Adrenal gland (tissue), 12 donors: ENCODE results near the gene CLIC4. TPM values are rescaled to one million over a fixed set of nuclear protein-coding genes. Genes with fewer than 3 reads are reported as not detected.
A peak's percentile ranks its signal among the peaks of the same experiment; 100 is the strongest.
"Not testable (repeated sequence)": the region's sequence is repeated elsewhere in the genome, so short reads cannot be mapped to it uniquely, and the experiment has no call there.

Experiments
- DNase-seq, 7 donors: peaks; one replicate each; pipeline ENCODE4 v3.0.0-alpha.2; 2019 to 2020
- H3K27ac ChIP-seq, 5 donors: fragments of 200-600 bp; sonication (generic) in 4 of 5; 1 replicate in 3 of 5; 2 replicates in 2 of 5; pipeline versions ENCODE4 v1.5.1 to v1.8.0; 2016 to 2020; ENCODE audit warnings: mild to moderate bottlenecking in 1 of 5
- H3K27me3 ChIP-seq: fragments of 200-600 bp; 2 replicates; pipeline ENCODE4 v1.8.0; 2021
- H3K36me3 ChIP-seq, 2 donors: fragments of 200-600 bp; replicated peaks in 1 of 2; 1 replicate in 1 of 2; 2 replicates in 1 of 2; pipeline versions ENCODE4 v1.5.1 to v1.8.0; 2018 to 2022
- H3K4me1 ChIP-seq, 2 donors: fragments of 200-600 bp; replicated peaks in 1 of 2; 1 replicate in 1 of 2; 2 replicates in 1 of 2; pipeline versions ENCODE4 v1.5.1 to v1.8.0; 2018 to 2021
- H3K4me3 ChIP-seq, 4 donors: fragments of 200-600 bp; sonication (generic) in 3 of 4; one replicate each; pipeline ENCODE4 v1.5.1; 2016 to 2018
- H3K9me3 ChIP-seq, 3 donors: fragments of 200-600 bp; sonication (generic) in 1 of 3; replicated peaks in 1 of 3; 1 replicate in 2 of 3; 2 replicates in 1 of 3; pipeline versions ENCODE4 v1.5.1 to v1.8.0; 2016 to 2021
- POLR2A ChIP-seq, 2 donors: fragments of 450-650 bp; IDR thresholded peaks; one replicate each; pipeline ENCODE4 v1.6.1; 2017; ENCODE audit warnings: antibody characterized with exemption in 2 of 2, mild to moderate bottlenecking in 2 of 2, moderate library complexity in 1 of 2
- WGBS, 4 donors: extraction: QIAGEN DNeasy Blood & Tissue Kit in 2 of 4; methylation state at CpG; one replicate each; pipeline versions ENCODE4 v1.1.5 to v1.1.7; 2013 to 2017; 5-methylcytosine and 5-hydroxymethylcytosine counted together
- intact Hi-C, 2 donors: fragments of 100-400 bp; cut with DNase I; formaldehyde crosslinking; loops; one replicate each; pipeline versions ENCODE4 v1.14.1 to v1.15.0; 2022 to 2023
- polyA plus RNA-seq, 3 donors: library from polyadenylated mRNA; stranded (reverse); fragments of 200-250 nt in 2 of 3; fragments of 350-450 nt in 1 of 3; fragmentation: Illumina TruSeq in 1 of 3; extraction: RNeasy Lipid Tissue Mini Kit (QIAGEN cat#74804) in 1 of 3; gene quantifications; one replicate each; pipeline ENCODE4 v1.2.3, GENCODE V29; 2013 to 2014
- total RNA-seq, 9 donors: library from RNA; depleted of rRNA in 4 of 9; stranded (reverse); fragments of >200 nt in 4 of 9; fragments of 120-200 nt in 1 of 9; fragmentation: NEBNext Ultra II Directional in 1 of 9; extraction: Animal tissue kit (Norgen Biotek cat#: 25700) in 1 of 9; gene quantifications; one replicate each; pipeline versions ENCODE4 v1.1.0 to v1.2.4, GENCODE V29; 2013 to 2023
- TF ChIP-seq, protein P1 (sequence below), 6 experiments: fragments of 450-650 bp in 4 of 6; fragments of 200-600 bp in 2 of 6; sonication (generic) in 1 of 6; IDR thresholded peaks; 1 replicate in 5 of 6; 2 replicates in 1 of 6; pipeline versions ENCODE4 v1.5.1 to v1.8.0; 2016 to 2021; ENCODE audit warnings: antibody characterized with exemption in 6 of 6, mild to moderate bottlenecking in 2 of 6, moderate library complexity in 1 of 6
- donor health status: healthy with polysubstance abuse.
- donor health status: Bipolar disorder and iron deficiency.
- donor health status: DM: yes; HTN: yes; CAD: no.
- donor health status: DM: no; HTN: no; CAD: no.
- donor health status: DM: no; HTN: no; CAD: no.
- donor health status: DM: yes; HTN: yes; CAD: no.

CLIC4 gene
- total and polyA plus RNA-seq, 12 donors, result 26.8 to 166 (median 107) TPM

GRCh38 chr1:24790490-24790889, 45.2 kb downstream of the CLIC4 start:
- Histone ChIP-seq H3K4me3 (no peak overlapping the region), H3K27ac (no peak overlapping the region), H3K4me1 (peaks cover 8 to 27% of the 10 kb centered on the region in 2 donors), H3K36me3 (no peaks in the 10 kb centered on the region), H3K9me3 (no peaks in the 10 kb centered on the region), H3K27me3 (no peaks in the 10 kb centered on the region)
- no peak for TF ChIP-seq POLR2A (IDR thresholded peaks at IDR 0.05)
- TF ChIP-seq, protein P1, sequence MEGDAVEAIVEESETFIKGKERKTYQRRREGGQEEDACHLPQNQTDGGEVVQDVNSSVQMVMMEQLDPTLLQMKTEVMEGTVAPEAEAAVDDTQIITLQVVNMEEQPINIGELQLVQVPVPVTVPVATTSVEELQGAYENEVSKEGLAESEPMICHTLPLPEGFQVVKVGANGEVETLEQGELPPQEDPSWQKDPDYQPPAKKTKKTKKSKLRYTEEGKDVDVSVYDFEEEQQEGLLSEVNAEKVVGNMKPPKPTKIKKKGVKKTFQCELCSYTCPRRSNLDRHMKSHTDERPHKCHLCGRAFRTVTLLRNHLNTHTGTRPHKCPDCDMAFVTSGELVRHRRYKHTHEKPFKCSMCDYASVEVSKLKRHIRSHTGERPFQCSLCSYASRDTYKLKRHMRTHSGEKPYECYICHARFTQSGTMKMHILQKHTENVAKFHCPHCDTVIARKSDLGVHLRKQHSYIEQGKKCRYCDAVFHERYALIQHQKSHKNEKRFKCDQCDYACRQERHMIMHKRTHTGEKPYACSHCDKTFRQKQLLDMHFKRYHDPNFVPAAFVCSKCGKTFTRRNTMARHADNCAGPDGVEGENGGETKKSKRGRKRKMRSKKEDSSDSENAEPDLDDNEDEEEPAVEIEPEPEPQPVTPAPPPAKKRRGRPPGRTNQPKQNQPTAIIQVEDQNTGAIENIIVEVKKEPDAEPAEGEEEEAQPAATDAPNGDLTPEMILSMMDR (IDR thresholded peaks at IDR 0.05), result no peak
- DNase-seq, result no peak
- intact Hi-C loops, result no loop called here

- DNase-seq, result no peak
- no peaks in the 10 kb centered on the region for H3K9me3 ChIP-seq
- peak overlapping the region in 3 of 5 donors; percentile 47 to 64 (median 47) for H3K27ac ChIP-seq
- H3K4me1 ChIP-seq, result peaks cover 0 to 16% of the 10 kb centered on the region in 2 donors
- WGBS, 4 donors, result 45 to 57% (median 48%) methylated on average over 4 of the region's 4 CpGs
- no peak overlapping the region for H3K4me3 ChIP-seq
- TF ChIP-seq, protein P1 (IDR thresholded peaks at IDR 0.05), result no peak
- TF ChIP-seq POLR2A (IDR thresholded peaks at IDR 0.05), result no peak
- intact Hi-C loops, result no loop called here
- H3K27me3 ChIP-seq, result no peaks in the 10 kb centered on the region
- H3K36me3 ChIP-seq, result no peaks in the 10 kb centered on the region
Observed at GRCh38 chr1:24793447-24794129, 48.3 kb downstream of the CLIC4 start.

DNA sequence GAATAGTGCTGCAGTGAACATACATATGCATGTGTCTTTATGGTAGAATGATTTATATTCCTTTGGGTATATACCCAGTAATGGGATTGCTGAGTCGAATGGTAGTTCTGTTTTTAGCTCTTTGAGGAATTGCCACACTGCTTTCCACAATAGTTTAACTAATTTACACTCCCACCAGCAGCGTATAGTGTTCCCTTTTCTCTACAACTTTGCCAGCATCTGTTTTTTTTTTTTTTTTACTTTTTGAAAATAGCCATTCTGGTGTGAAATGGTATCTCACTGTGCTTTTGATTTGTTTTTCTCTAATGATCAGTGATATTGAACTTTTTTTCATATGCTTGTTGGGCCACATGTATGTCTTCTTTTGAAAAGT, 48.9 kb downstream of the CLIC4 start:
- H3K4me3 ChIP-seq, intact Hi-C loops, H3K9me3 ChIP-seq, DNase-seq, H3K27me3 ChIP-seq, H3K36me3 ChIP-seq: not testable (repeated sequence)
- Histone ChIP-seq H3K4me1 (peaks cover 0 to 16% of the 10 kb centered on the region in 2 donors), H3K27ac (peak overlapping the region in 2 of 5 donors; percentile 47 to 64)
- 55 to 67% (median 62%) methylated on average over 2 of the region's 2 CpGs for WGBS, 4 donors

DNA sequence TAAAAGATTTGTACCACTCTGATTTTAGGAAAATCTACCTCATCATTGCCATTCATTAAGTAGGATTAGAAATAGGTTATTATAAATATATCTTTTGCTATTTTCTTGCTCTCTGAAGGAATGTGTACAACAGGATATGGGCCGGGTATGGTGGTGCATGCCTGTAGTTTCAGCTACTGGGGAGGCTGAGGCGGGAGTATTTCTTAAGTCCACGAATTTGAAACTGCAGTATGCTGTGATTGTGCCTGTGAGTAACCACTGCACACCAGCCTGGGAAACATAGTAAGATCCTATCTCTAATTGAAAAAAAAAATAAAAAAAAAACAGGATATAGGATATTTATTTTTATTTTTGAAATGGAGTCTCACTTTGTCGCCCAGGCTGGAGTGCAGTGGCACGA, 50.0 kb downstream of the CLIC4 start:
- WGBS, 4 donors, result 85 to 91% (median 88%) methylated on average over 5 of the region's 5 CpGs
- H3K36me3 ChIP-seq, result no peaks in the 10 kb centered on the region
- no peaks in the 10 kb centered on the region for H3K9me3 ChIP-seq
- H3K4me3 ChIP-seq, result no peak overlapping the region
- H3K27me3 ChIP-seq, result no peaks in the 10 kb centered on the region
- intact Hi-C loops, result no loop called here
- H3K4me1 ChIP-seq, result peaks cover 0 to 16% of the 10 kb centered on the region in 2 donors
- H3K27ac ChIP-seq, result no peak overlapping the region
- no peak for DNase-seq
- no peak for TF ChIP-seq POLR2A (IDR thresholded peaks at IDR 0.05)
- TF ChIP-seq, protein P1 (IDR thresholded peaks at IDR 0.05), result no peak

- no peaks in the 10 kb centered on the region for H3K27me3 ChIP-seq
- intact Hi-C loops, result no loop called here
- no peaks in the 10 kb centered on the region for H3K9me3 ChIP-seq
- DNase-seq, result no peak
- WGBS, 4 donors, result 77 to 86% (median 85%) methylated on average over 2 of the region's 2 CpGs
- H3K4me3 ChIP-seq, result no peak overlapping the region
- no peak overlapping the region for H3K27ac ChIP-seq
- TF ChIP-seq, protein P1 (IDR thresholded peaks at IDR 0.05), result no peak
- TF ChIP-seq POLR2A (IDR thresholded peaks at IDR 0.05), result no peak
- peaks cover 0 to 22% of the 10 kb centered on the region in 2 donors for H3K4me1 ChIP-seq
- H3K36me3 ChIP-seq, result no peaks in the 10 kb centered on the region
Observed at GRCh38 chr1:24796524-24796923, 51.3 kb downstream of the CLIC4 start.

GRCh38 chr1:24799242-24799641, 54.0 kb downstream of the CLIC4 start:
- H3K4me3 ChIP-seq, H3K36me3 ChIP-seq, H3K27me3 ChIP-seq, H3K9me3 ChIP-seq, DNase-seq, H3K27ac ChIP-seq, intact Hi-C loops: not testable (repeated sequence)
- H3K4me1 ChIP-seq, result peaks cover 0 to 27% of the 10 kb centered on the region in 2 donors
- whole genome bisulfite sequencing, 4 donors, result 90 to 100% (median 97%) methylated on average over 2 to 33 of the region's 33 CpGs
